HepG2 (cell line): Measurements from ENCODE around the gene ANKRD1. TPM values are rescaled to one million over a fixed set of nuclear protein-coding genes. Genes with fewer than 3 reads are reported as not detected.

Experiments used
- ADNP ChIP-seq: sonication (generic); formaldehyde crosslinking; IDR thresholded peaks from 2 replicates; pipeline ENCODE4 v1.4.0; 2020; ENCODE audit warnings: missing genetic modification reagents
- FOXO1 ChIP-seq: sonication (generic); formaldehyde crosslinking; IDR thresholded peaks from 2 replicates; pipeline ENCODE4 v1.4.0; 2020; ENCODE audit warnings: missing genetic modification reagents
- GATAD1 ChIP-seq: IDR thresholded peaks from 2 replicates; pipeline ENCODE4 v1.6.1; 2016; ENCODE audit warnings: missing genetic modification reagents, missing compliant biosample characterization
- GATAD2A ChIP-seq: IDR thresholded peaks from 2 replicates; pipeline ENCODE4 v1.6.1; 2016
- HES4 ChIP-seq: sonication (generic); formaldehyde crosslinking; IDR thresholded peaks from 2 replicates; pipeline ENCODE4 v1.9.0; 2021; ENCODE audit warnings: mild to moderate bottlenecking, missing genetic modification reagents, borderline replicate concordance
- IKZF1 ChIP-seq: fragments of 450-650 bp; IDR thresholded peaks from 2 replicates; pipeline ENCODE4 v1.7.1; 2016
- NFYB ChIP-seq: sonication (generic); formaldehyde crosslinking; IDR thresholded peaks from 2 replicates; pipeline ENCODE4 v1.4.0; 2020; ENCODE audit warnings: missing genetic modification reagents
- RFX1 ChIP-seq: fragments of 450-650 bp; IDR thresholded peaks from 2 replicates; pipeline ENCODE4 v1.6.1; 2017
- SRF ChIP-seq: IDR thresholded peaks from 2 replicates; pipeline ENCODE4 v1.6.1; 2011; ENCODE audit warnings: mild to moderate bottlenecking, low read depth, low read length, moderate library complexity
- SRSF9 ChIP-seq: fragments of 200-400 bp; formaldehyde crosslinking; IDR thresholded peaks from 2 replicates; pipeline ENCODE4 v1.6.1; 2018; ENCODE audit warnings: borderline replicate concordance, mild to moderate bottlenecking, low read depth, low read length; ENCODE audit not compliant: insufficient read depth, poor library complexity, severe bottlenecking
- TCF7 ChIP-seq: sonication (generic); IDR thresholded peaks from 2 replicates; pipeline ENCODE4 v1.6.1; 2016; ENCODE audit warnings: antibody characterized with exemption, low read depth
- U2AF2 ChIP-seq: fragments of 200-400 bp; formaldehyde crosslinking; IDR thresholded peaks from 2 replicates; pipeline ENCODE4 v1.6.1; 2017; ENCODE audit warnings: low read depth, mild to moderate bottlenecking, low read length
- ZNF629 ChIP-seq: sonication (generic); formaldehyde crosslinking; conservative IDR thresholded peaks from 2 replicates; pipeline ENCODE4 v1.5.0; 2020; ENCODE audit warnings: missing genetic modification reagents
- polyA plus RNA-seq, 8 experiments: library from polyadenylated mRNA; depleted of rRNA in 3 of 8; stranded (reverse) in 7 of 8; unstranded in 1 of 8; fragments of >200 nt; fragmentation: Illumina TruSeq in 4 of 8; extraction: Trizol in 4 of 8; gene quantifications; 2 replicates each; pipeline versions ENCODE4 v1.2.1 to v1.2.3, GENCODE V29; 2011 to 2016; ENCODE audit warnings: low read depth in 4 of 8, missing spikeins in 1 of 8, mixed read lengths in 1 of 8; ENCODE audit not compliant: insufficient read depth in 1 of 8
- total RNA-seq, 5 experiments: library from RNA; depleted of rRNA; stranded (reverse); fragments of >200 nt; fragmentation: Illumina TruSeq; extraction: Trizol; gene quantifications; 2 replicates each; pipeline ENCODE4 v1.2.3, GENCODE V29; 2016; ENCODE audit warnings: low read depth in 1 of 5
- TF ChIP-seq, protein P1 (sequence below): sonication (generic); formaldehyde crosslinking; IDR thresholded peaks from 2 replicates; pipeline ENCODE4 v1.5.0; 2020; ENCODE audit warnings: missing genetic modification reagents
- TF ChIP-seq, protein P2 (sequence below): sonication (generic); formaldehyde crosslinking; IDR thresholded peaks from 2 replicates; pipeline ENCODE4 v1.4.0; 2020; ENCODE audit warnings: missing genetic modification reagents; ENCODE audit errors: not compliant biosample characterization
- TF ChIP-seq, protein P3 (sequence below): sonication (generic); formaldehyde crosslinking; IDR thresholded peaks from 2 replicates; pipeline ENCODE4 v1.5.1; 2020; ENCODE audit warnings: mild to moderate bottlenecking, missing genetic modification reagents, borderline replicate concordance
- TF ChIP-seq, protein P4 (sequence below): IDR thresholded peaks from 2 replicates; pipeline ENCODE4 v1.4.0; 2020; ENCODE audit warnings: mild to moderate bottlenecking, missing genetic modification reagents
- TF ChIP-seq, protein P5 (sequence below): IDR thresholded peaks from 2 replicates; pipeline ENCODE4 v1.6.1; 2016; ENCODE audit warnings: low read depth
- TF ChIP-seq, protein P6 (sequence below): IDR thresholded peaks from 2 replicates; pipeline ENCODE4 v1.6.1; 2016; ENCODE audit warnings: missing genetic modification reagents, missing compliant biosample characterization

ANKRD1 gene
- total and polyA plus RNA-seq, 2 of the 13 experiments (the other 11 are each of a cell fraction or from before 2014, with no cell fraction given) = 19.4 to 41.8 TPM

DNA sequence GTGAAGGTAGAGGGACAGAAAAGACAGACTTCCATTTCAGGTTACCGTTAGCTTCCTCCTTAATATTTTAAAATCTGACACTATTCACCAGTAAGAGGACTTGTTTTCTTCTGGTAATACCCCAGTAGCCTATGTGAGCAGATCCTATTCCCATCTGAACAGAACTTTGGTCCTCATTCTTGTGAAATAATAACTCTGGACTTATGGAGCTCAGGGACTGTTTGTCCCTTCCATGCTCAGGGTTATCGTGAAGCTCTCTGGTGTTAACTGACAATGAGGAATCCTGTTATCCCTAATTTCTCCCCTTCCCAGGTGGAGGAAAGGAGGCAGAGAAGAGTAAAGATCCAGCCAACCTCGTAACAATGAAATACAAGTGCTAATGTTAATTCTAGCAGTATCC lies 47.0 kb upstream of the ANKRD1 start (continued):
- TF ChIP-seq, protein P1, sequence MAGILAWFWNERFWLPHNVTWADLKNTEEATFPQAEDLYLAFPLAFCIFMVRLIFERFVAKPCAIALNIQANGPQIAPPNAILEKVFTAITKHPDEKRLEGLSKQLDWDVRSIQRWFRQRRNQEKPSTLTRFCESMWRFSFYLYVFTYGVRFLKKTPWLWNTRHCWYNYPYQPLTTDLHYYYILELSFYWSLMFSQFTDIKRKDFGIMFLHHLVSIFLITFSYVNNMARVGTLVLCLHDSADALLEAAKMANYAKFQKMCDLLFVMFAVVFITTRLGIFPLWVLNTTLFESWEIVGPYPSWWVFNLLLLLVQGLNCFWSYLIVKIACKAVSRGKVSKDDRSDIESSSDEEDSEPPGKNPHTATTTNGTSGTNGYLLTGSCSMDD = no peak
- TF ChIP-seq NFYB (no peak), IKZF1 (no peak), ADNP (CRISPR knock-in tag) (no peak), GATAD1 (CRISPR knock-in tag) (no peak), TCF7 (no peak), SRF (no peak), SRSF9 (no peak), U2AF2 (no peak), ZNF629 (CRISPR knock-in tag) (no peak), FOXO1 (CRISPR knock-in tag) (no peak), RFX1 (no peak), GATAD2A (0 out of 2 replicates have a peak, but pooled peaks have one; percentile 37), HES4 (no peak)
- TF ChIP-seq, protein P2, sequence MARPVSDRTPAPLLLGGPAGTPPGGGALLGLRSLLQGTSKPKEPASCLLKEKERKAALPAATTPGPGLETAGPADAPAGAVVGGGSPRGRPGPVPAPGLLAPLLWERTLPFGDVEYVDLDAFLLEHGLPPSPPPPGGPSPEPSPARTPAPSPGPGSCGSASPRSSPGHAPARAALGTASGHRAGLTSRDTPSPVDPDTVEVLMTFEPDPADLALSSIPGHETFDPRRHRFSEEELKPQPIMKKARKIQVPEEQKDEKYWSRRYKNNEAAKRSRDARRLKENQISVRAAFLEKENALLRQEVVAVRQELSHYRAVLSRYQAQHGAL (CRISPR knock-in tag) = no peak
- TF ChIP-seq, protein P3, sequence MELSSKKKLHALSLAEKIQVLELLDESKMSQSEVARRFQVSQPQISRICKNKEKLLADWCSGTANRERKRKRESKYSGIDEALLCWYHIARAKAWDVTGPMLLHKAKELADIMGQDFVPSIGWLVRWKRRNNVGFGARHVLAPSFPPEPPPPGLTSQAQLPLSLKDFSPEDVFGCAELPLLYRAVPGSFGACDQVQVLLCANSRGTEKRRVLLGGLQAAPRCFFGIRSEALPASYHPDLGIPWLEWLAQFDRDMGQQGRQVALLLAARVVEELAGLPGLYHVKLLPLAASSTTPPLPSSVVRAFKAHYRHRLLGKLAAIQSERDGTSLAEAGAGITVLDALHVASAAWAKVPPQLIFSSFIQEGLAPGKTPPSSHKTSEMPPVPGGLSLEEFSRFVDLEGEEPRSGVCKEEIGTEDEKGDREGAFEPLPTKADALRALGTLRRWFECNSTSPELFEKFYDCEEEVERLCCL = no peak
- TF ChIP-seq, protein P4, sequence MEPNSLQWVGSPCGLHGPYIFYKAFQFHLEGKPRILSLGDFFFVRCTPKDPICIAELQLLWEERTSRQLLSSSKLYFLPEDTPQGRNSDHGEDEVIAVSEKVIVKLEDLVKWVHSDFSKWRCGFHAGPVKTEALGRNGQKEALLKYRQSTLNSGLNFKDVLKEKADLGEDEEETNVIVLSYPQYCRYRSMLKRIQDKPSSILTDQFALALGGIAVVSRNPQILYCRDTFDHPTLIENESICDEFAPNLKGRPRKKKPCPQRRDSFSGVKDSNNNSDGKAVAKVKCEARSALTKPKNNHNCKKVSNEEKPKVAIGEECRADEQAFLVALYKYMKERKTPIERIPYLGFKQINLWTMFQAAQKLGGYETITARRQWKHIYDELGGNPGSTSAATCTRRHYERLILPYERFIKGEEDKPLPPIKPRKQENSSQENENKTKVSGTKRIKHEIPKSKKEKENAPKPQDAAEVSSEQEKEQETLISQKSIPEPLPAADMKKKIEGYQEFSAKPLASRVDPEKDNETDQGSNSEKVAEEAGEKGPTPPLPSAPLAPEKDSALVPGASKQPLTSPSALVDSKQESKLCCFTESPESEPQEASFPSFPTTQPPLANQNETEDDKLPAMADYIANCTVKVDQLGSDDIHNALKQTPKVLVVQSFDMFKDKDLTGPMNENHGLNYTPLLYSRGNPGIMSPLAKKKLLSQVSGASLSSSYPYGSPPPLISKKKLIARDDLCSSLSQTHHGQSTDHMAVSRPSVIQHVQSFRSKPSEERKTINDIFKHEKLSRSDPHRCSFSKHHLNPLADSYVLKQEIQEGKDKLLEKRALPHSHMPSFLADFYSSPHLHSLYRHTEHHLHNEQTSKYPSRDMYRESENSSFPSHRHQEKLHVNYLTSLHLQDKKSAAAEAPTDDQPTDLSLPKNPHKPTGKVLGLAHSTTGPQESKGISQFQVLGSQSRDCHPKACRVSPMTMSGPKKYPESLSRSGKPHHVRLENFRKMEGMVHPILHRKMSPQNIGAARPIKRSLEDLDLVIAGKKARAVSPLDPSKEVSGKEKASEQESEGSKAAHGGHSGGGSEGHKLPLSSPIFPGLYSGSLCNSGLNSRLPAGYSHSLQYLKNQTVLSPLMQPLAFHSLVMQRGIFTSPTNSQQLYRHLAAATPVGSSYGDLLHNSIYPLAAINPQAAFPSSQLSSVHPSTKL (CRISPR knock-in tag) = peak; percentile 53; the same call in 1 of the 2 replicates
- TF ChIP-seq, protein P5, sequence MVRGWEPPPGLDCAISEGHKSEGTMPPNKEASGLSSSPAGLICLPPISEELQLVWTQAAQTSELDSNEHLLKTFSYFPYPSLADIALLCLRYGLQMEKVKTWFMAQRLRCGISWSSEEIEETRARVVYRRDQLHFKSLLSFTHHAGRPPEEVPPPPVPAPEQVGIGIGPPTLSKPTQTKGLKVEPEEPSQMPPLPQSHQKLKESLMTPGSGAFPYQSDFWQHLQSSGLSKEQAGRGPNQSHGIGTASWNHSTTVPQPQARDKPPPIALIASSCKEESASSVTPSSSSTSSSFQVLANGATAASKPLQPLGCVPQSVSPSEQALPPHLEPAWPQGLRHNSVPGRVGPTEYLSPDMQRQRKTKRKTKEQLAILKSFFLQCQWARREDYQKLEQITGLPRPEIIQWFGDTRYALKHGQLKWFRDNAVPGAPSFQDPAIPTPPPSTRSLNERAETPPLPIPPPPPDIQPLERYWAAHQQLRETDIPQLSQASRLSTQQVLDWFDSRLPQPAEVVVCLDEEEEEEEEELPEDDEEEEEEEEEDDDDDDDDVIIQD (CRISPR knock-in tag) = 0 out of 2 replicates have a peak, but pooled peaks have one; percentile 33
- TF ChIP-seq, protein P6, sequence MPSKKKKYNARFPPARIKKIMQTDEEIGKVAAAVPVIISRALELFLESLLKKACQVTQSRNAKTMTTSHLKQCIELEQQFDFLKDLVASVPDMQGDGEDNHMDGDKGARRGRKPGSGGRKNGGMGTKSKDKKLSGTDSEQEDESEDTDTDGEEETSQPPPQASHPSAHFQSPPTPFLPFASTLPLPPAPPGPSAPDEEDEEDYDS (CRISPR knock-in tag) = 0 out of 2 replicates have a peak, but pooled peaks have one; percentile 24
